GM19023 (cell line): ENCODE data around the gene PSD.

Experiments used
- ATAC-seq: cut with Tn5 transposase; IDR thresholded peaks from one replicate; pipeline ENCODE4 v1.9.1; 2021; ENCODE audit warnings: mild to moderate bottlenecking, moderate library complexity; ENCODE audit not compliant: unreplicated experiment

Gene PSD

DNA sequence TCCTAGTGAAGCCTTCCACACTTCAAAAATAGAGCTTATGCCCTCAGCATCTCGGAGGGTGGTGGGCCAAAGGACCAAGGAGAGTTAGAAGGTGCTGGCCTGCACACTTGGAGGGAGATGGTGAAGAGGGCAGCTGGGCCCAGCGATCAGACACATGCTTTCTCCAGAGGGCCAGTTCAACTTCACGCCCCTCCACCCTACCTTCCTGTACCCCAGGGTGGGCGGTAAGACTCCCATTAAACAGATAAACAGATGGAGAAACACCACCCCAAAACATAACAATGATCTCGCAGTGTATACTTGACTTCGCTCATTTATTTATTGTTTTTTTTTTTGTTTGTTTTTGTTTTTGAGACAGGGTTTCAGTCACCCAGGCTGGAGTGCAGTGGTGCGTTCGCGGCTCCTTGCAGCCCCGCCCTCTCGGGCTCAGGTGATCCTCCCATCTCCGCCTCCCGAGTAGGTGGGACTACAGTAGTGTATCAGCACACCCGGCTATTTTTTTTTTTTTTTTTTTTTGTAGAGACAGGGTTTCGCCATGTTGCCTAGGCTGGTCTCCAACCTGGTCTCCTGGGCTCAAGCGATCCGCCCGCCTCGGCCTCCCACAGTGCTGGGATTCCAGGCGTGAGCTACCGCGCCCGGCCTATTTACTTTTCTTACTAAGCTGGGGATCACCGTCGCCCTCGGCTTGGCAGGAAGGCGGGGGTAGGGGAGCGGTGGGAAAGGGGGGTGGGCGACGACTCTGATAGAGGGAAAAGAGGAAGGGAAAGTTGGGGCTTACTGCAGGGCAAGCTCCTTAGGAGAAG lies 30.9 kb upstream of the PSD start:
- peak; percentile 51 for ATAC-seq

DNA sequence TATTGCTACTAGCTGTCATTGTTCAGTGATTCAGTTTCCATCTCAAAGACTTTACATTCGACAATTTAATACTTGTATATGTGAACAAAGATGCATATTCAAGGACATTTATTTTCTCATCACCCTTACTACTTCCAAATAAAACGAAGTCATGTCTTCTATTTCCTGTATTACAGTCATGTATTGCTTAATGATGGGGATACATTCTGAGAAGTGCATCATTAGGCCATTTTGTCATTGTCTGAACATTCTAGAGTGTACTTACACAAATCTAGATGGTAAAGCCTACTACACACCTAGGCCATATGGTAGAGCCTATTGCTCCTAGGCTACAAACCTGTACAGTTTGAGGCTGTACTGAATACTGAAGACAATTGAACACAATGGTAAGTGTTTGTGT lies 26.3 kb upstream of the PSD start:
- no peak for ATAC-seq

DNA sequence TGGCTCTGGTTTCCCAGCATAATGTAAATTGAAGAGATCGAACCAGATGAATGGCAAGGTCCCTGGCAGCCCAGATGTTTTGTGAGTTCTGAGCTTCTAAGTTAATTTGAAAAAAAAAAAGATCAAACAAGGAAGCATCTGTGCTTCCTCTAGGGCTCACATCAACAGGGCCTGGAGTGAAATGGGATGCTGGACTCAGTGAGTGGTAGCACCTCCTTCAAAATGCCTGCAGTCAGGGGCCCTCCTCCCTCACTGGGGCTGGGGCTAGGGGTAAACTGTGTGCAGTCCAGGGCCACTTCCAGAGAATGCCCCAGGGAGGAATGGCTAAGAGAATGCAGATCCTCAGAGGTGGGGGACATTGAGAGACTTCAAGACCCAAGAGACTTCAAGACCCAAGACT lies 19.8 kb upstream of the PSD start:
- no peak for ATAC-seq

DNA sequence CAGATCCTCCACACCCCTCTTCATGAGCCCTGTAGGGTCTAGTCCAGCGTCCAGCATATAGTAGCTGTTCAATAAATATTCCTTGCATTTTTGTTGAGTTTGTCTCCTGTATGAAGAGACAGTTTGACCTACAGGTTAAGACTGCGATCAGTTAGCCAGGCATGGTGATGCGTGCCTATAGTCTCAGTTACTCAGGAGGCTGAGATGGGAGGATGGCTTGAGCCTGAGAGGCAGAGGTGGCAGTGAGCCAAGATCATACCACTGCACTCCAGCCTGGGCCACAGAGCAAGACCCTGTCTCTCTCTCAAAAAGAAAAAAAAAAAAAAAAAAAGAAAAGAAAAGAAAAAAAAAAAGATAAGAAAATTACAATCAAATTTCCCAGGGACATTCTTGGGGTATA lies 18.9 kb upstream of the PSD start:
- no peak for ATAC-seq

GRCh38 chr10:102436312-102436711 lies 17.7 kb upstream of the PSD start:
- no peak for ATAC-seq

DNA sequence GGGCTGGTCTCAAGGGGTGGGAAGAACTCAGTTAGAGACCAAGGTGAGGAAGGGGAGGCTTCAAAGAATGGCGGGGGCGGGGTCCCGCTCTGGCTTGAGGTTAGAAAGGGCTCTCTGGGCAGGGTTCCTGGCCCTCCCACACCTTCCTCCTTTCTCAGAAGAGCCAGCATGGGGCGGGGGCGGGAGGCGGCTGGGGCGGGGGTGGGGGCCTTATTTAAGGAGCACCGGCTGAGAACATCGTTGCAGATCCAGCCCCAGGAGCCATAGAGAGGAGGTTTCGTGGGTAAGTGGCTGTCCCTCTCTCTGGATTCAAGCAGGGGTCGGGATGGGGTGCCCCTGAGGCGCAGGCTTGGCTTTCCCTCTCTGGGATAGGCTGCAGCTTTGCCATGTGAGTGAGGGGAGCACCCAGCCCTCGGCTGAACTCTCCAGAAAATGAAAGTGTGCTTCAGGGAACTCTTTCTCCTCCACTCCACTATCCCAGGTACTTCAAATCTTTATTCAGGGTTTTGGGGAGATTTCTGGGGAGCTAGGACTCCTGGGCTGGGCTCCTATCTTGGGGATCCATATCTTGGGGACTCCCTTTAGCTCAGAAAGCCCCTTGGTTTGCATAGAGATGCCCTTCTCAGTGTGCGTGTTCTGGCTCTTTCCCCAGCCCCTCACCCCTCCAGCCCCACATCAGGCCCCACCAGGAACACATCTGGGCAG lies 17.1 kb upstream of the PSD start:
- no peak for ATAC-seq

DNA sequence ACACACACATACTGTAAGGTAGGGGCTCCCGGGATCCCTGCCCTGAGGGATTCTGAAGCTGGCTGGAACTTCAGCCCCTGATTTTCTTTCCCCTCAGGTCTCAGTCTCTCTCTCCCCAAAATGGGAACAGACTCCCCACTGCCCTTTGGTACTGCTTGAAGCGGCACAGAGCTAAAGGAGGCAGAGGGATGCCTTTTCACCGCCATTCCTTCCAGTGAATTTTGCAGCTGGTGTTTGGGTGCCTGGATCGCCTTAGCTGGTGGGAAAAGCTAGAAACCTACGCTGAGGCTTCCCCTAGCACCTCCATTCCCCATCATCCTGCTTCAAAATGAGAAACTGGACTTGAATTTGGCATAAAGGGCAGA lies 16.5 kb upstream of the PSD start:
- ATAC-seq: no peak

DNA sequence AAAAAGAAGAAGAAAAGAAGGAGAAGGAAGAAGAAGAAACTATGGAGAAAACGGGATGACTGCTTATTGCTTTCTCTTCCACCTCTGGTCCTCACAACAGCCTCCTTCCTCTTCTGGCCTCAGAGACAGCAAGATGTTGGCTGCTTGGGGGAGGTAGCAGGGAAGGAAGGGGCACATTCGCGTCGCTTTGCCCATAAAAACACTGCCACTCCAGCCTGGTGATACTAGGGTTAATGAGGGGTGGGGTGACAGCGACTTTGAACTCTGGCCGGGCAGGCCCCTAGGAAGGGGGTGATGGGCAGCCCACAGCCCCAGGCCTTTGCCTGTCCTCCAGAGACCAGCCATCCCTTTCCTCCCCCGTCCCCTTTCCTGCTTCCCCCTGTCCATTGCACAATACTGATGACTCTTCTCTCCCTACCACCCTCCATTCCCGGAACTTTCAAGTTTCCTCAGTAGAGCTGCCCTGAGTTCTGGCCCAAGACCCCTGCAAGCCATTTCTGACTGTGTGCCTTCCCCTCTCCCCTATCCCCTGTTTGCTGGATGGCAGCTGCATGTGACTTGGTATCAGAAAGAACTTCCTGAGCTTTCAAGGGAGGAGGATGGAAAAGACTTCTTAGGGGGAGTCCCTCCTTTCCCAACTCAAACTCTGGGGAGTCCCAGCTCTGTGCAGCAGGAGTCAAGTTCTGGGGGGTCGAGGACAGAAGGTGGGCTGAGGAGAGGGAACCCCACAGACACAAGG lies 16.0 kb upstream of the PSD start:
- ATAC-seq: no peak

DNA sequence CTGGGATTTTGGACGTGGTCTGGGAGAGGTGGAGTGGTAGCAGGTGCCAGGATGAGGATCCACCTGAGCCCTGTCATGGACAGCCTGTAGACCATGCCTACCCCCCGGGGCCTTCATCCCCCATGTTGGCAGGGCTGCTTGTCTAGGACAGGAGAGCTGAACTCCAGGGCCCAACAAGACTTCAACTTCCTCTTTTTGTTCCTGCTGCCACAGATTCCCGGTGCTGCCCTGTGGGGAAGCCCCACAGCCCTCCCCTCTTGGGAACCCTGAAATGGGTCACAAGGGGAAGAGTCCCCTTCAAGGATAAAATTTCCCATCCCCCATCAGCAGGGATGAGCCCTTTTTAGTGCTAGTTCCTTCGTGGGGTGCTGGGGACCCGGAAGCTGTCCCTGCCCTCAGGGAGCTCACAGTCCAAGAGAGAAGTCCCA lies 15.0 kb upstream of the PSD start:
- no peak for ATAC-seq

DNA sequence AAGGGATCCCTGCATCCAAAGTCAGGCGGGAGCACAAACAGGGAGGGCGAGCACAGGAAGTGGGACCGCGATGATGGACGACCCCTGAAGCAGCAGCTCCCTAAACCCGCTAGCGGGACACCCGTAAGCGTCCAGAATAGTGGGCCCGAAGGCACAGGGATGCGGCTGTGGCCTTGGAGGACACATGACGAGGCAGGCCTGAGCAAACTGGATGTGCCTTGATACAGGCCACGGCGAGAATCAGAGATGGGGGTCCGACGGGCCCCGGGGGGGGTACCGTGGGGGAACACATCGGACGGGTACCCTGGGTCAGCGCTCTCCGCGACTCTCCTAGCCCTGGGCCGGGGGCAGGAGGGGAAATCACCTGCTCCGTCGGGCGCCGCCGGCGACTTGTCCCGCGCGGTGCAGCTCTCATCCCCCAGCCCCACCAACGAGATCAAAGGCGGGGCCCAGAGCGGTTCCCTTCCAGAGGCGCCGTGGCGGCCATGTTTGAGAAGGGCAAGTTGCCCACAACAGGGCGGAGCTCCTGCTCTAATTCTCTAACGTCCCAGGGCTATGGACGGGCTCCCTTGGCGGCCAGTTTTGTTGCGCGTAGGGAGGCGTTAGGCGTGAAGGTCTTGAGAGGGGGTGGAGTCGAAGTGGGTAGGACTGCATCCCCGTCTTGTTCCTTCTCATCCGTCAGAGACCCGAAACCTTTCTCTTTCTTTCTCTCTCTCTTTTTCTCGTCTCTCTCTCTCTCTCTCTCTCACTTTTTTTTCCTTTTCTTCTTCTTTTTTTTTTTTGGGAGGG lies 13.8 kb upstream of the PSD start, which contains the start of gene CUEDC2:
CUEDC2 (minus strand) TSS at position 413 of the 789 bp plus-strand sequence. CDS start 7,386 bp downstream, outside the sequence.
- peak; percentile 90 for ATAC-seq

GRCh38 chr10:102431452-102432124 lies 13.0 kb upstream of the PSD start:
- ATAC-seq: no peak

GRCh38 chr10:102429468-102429867 lies 10.9 kb upstream of the PSD start:
- ATAC-seq: no peak

- no peak for ATAC-seq
Observed at GRCh38 chr10:102426803-102427287, 8.3 kb upstream of the PSD start.

DNA sequence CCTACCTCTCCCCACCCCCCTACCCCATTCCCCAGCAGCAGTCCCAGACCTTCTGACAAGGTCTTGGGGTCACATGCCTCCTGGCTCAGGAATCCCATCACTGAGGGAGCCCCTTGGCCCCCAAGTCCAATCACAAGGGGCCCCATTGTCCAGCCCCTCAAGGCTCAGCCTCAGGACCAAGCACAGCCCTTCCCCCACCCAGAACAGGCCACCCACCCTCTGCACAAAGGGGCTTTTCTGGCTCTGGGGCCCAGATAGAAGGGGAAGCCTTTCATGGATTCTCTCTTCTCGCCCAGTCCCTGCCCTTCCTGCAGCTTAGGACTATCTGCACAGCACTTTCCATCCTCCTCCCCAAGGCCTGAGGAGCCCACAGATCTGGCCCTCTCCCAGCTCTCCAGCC lies 6.9 kb upstream of the PSD start:
- ATAC-seq: no peak

GRCh38 chr10:102424916-102425315 lies 6.3 kb upstream of the PSD start:
- no peak for ATAC-seq

DNA sequence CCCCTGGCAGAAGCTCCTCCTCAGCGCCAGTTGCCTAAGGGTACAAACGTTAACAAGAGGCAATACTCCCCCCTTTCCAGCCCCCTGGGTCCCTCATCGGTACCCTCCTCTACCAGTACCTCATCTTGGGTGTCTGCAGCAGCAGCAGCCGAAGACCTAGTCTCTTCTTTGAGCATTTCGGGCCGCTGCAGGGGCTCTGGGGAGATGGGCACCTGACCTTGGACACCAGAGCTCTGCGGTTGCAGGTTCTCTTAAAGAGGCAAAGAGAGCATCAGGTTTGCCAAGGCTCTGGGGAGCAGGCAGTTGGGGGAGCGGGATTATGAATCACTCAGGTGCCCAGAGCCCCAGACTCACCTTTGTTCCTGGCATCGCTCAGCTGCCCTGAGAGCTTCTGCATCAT lies 5.6 kb upstream of the PSD start:
- no peak for ATAC-seq

GRCh38 chr10:102423372-102423968 lies 4.9 kb upstream of the PSD start:
- no peak for ATAC-seq

DNA sequence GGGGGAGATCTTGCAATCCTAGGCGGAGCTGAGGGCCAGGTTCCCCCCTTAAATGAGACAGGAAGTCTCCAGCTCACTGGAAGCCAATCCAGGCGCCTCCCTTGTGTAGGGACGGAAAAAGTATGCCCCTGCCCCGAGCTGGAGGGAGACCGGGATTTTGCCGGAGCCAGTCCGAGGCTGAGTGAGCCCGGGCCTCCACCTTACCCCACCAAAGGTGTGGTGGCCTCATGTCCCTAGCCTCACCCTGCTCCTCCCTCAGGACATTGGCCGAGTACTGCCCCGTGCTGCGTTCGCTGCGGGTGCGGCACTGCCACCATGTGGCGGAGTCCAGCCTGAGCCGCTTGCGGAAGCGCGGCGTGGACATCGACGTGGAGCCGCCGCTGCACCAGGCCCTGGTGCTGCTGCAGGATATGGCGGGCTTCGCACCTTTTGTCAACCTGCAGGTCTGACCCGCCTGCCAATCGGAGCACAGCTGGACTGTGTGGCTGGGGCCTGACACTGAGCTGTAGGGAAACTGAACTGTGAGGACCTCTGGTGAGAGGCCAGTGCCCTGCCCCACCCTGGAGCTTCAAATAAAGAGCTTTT lies 4.1 kb upstream of the PSD start:
- ATAC-seq: no peak

DNA sequence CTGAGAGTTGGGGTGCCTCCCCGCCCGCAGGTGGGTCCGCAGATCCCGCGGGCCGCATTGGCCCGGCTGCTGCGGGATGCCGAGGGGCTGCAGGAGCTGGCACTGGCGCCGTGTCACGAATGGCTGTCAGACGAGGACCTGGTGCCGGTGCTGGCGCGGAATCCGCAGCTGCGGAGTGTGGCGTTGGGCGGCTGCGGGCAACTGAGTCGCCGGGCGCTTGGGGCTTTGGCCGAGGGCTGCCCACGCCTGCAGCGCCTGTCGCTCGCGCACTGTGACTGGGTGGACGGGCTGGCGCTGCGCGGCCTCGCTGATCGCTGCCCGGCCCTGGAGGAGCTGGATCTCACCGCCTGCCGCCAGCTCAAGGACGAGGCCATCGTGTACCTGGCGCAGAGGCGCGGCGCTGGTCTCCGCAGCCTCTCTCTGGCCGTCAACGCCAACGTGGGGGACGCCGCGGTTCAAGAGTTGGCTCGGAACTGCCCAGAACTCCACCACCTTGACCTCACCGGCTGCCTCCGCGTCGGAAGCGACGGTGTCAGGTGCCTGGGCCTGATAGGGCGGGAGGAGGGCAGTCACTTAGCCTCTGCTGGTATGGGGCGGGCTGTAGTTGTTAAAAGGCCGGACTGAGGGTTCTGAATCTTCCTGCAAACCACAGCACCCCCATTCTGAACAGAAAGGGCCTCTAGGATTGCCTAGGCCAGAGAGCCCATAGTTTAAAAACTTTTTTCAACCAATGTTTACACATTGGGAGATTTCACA lies 3.4 kb upstream of the PSD start:
- peak; percentile 1 for ATAC-seq
